BLaER1 (cell line): Measurements from ENCODE around the gene RCCD1.

Experiments used
- H3K27ac ChIP-seq: shearing (Covaris generic); formaldehyde crosslinking; 2 replicates; pipeline ENCODE4 v1.8.1; 2022
- H3K27me3 ChIP-seq: shearing (Covaris generic); formaldehyde crosslinking; 2 replicates; pipeline ENCODE4 v1.8.1; 2022
- H3K36me3 ChIP-seq: shearing (Covaris generic); formaldehyde crosslinking; 2 replicates; pipeline ENCODE4 v1.8.1; 2022
- H3K4me1 ChIP-seq: shearing (Covaris generic); formaldehyde crosslinking; 2 replicates; pipeline ENCODE4 v1.8.1; 2022
- H3K4me2 ChIP-seq: shearing (Covaris generic); formaldehyde crosslinking; 2 replicates; pipeline ENCODE4 v1.8.1; 2022
- H3K4me3 ChIP-seq: shearing (Covaris generic); formaldehyde crosslinking; 2 replicates; pipeline ENCODE4 v1.8.1; 2022
- H3K9ac ChIP-seq: shearing (Covaris generic); formaldehyde crosslinking; 2 replicates; pipeline ENCODE4 v1.8.1; 2022
- H3K9me3 ChIP-seq: shearing (Covaris generic); formaldehyde crosslinking; 2 replicates; pipeline ENCODE4 v1.8.1; 2022
- H4K20me1 ChIP-seq: shearing (Covaris generic); formaldehyde crosslinking; 2 replicates; pipeline ENCODE4 v1.8.1; 2022
- Cebpa-rat ChIP-seq: shearing (Covaris generic); IDR thresholded peaks from 2 replicates; pipeline ENCODE4 v1.8.1; 2022

RCCD1 gene

DNA sequence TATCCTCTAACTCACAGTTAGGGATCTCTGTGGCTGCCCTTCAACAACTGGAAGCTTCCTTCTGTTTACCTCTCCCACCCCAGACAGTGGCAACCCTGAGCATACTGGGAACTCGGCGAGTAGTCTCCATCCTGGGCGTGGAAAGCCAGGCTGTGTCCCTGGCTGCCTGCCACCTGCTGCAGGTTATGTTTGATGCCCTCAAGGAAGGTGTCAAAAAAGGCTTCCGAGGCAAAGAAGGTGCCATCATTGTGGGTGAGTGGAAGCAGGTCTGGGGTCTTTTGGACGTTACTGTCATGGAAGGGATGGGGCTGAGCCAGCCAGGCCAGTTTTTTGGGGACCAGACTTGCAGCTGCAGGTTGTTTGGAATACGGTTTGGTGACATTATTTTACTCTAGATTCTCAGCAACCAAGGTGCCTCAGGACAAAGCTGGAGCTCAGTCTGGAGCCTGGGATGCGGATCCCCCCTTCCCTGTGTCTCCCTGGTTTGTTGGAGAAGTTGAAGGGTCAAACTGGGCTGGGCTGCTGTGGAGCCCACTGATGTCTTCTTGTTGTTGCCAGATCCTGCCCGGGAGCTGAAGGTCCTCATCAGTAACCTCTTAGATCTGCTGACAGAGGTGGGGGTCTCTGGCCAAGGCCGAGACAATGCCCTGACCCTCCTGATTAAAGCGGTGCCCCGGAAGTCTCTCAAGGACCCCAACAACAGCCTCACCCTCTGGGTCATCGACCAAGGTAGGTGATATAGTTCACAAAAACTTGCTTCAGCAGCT lies 12.1 kb upstream of the RCCD1 start:
- peaks cover 6% of the 10 kb centered on the region for H4K20me1 ChIP-seq
- H3K4me1 ChIP-seq: peaks cover 15% of the 10 kb centered on the region
- H3K36me3 ChIP-seq: peaks cover 100% of the 10 kb centered on the region
- no peak overlapping the region for H3K9ac ChIP-seq
- no peaks in the 10 kb centered on the region for H3K9me3 ChIP-seq
- H3K4me2 ChIP-seq: no peak overlapping the region
- H3K4me3 ChIP-seq: no peak overlapping the region
- H3K27me3 ChIP-seq: no peaks in the 10 kb centered on the region
- H3K27ac ChIP-seq: no peak overlapping the region
- no peak for TF ChIP-seq Cebpa-rat

DNA sequence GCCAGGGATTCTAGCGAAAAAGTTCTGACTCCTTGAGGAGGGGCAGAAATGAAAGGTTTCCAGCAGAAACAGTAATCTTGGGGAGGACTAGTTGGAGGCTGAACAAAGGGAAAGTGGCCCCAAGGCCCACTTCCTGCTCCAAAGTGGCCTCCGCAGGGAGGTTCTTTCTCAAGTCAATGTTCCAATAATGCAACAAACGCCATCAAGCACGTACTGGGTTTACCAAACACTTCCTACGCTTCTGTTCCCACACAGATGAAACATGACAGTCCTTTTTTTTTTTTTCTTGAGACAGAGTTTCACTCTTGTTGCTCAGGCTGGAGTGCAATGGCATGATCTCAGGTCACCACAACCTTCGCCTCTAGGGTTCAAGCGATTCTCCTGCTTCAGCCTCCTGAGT lies 9.6 kb upstream of the RCCD1 start:
- Histone ChIP-seq H3K36me3 (peaks cover 100% of the 10 kb centered on the region), H3K4me1 (peaks cover 3% of the 10 kb centered on the region; the same call in 1 of the 2 replicates), H3K27ac (no peak overlapping the region), H3K9ac (no peak overlapping the region), H3K9me3 (no peaks in the 10 kb centered on the region), H3K27me3 (no peaks in the 10 kb centered on the region), H3K4me2 (no peak overlapping the region), H4K20me1 (peaks cover 25% of the 10 kb centered on the region), H3K4me3 (no peak overlapping the region)
- TF ChIP-seq Cebpa-rat: no peak

DNA sequence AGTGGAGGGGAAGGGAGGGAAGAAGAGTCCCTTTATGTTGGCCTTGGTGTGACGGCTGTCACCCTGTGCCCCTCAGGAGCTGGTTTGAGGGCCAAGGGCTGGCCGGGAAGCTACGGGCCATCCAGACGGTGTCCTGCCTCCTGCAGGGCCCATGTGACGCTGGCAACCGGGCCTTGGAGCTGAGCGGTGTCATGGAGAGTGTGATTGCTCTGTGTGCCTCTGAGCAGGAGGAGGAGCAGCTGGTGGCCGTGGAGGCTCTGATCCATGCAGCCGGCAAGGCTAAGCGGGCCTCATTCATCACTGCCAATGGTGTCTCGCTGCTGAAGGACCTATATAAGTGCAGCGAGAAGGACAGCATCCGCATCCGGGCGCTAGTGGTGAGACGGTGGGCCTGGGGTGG lies 8.1 kb upstream of the RCCD1 start:
- no peaks in the 10 kb centered on the region for H3K9me3 ChIP-seq
- no peak overlapping the region for H3K4me2 ChIP-seq
- H3K36me3 ChIP-seq: peaks cover 100% of the 10 kb centered on the region
- no peak overlapping the region for H3K4me3 ChIP-seq
- H3K27ac ChIP-seq: no peak overlapping the region
- no peak for TF ChIP-seq Cebpa-rat
- H3K27me3 ChIP-seq: no peaks in the 10 kb centered on the region
- H4K20me1 ChIP-seq: peaks cover 26% of the 10 kb centered on the region
- H3K9ac ChIP-seq: no peak overlapping the region
- H3K4me1 ChIP-seq: peaks cover 4% of the 10 kb centered on the region; the same call in 1 of the 2 replicates

DNA sequence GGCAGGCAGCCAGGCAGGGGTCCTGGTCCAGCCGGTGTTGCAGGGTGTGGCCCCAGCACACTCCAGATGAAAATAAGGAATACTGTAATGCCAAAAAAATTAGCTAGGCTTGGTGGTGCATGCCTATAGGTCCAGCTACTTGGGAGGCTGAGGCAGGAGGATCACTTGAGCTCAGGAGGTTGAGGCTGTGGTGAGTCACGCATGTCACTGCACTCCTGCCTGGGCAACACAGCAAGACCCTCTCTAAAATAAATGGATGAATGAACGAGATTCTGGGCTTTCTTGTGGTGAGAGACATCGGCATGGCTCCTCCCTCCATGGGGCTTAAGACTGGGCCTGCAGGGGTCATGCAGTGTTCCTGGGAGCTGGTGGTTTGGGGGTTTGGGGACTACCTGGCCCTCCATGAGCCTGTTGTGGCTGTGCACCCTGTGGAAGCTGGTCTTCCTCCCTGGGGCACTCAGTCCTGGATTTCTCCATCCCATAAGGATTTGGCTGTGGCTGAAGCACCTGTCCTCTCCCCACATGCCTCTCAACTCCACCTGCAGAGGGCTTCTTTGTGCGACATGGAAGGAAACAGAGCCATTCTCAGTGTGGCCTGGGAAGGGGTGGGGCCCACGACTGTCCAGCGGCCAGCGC lies 7.6 kb upstream of the RCCD1 start:
- H3K27ac ChIP-seq: no peak overlapping the region
- H3K36me3 ChIP-seq: peaks cover 100% of the 10 kb centered on the region
- H3K4me2 ChIP-seq: no peak overlapping the region
- no peaks in the 10 kb centered on the region for H3K9me3 ChIP-seq
- peaks cover 26% of the 10 kb centered on the region for H4K20me1 ChIP-seq
- no peak overlapping the region for H3K4me3 ChIP-seq
- no peak for TF ChIP-seq Cebpa-rat
- peaks cover 4% of the 10 kb centered on the region; the same call in 1 of the 2 replicates for H3K4me1 ChIP-seq
- H3K9ac ChIP-seq: no peak overlapping the region
- H3K27me3 ChIP-seq: no peaks in the 10 kb centered on the region

DNA sequence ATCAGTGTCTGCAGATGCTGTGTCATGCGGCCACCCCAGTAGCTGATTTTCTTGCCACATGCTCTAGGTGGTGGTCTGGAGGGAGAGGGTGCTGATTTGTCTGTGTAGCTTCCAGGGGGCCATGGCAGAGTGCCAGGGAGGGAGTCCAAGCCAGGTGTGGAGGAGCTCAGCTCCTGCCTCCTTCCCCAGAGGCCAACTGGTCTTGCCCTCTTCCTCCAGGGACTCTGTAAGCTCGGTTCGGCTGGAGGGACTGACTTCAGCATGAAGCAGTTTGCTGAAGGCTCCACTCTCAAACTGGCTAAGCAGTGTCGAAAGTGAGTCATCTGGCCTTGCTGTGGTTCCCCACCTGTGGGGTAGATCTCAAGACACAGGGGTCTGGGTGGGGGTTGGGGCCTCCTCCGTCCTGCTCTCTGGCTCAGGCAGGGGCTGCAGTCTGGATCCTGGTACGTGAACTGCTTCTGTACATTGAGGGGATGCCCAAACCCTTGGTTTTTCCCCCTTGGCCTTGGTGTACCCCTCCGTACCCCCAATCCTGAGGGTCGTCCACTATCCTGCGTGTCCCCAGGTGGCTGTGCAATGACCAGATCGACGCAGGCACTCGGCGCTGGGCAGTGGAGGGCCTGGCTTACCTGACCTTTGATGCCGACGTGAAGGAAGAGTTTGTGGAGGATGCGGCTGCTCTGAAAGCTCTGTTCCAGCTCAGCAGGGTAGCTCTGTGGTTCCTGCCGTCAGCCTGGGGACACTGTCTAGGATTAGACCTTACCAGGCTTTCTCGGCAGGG lies 6.9 kb upstream of the RCCD1 start:
- H3K36me3 ChIP-seq: peaks cover 100% of the 10 kb centered on the region

DNA sequence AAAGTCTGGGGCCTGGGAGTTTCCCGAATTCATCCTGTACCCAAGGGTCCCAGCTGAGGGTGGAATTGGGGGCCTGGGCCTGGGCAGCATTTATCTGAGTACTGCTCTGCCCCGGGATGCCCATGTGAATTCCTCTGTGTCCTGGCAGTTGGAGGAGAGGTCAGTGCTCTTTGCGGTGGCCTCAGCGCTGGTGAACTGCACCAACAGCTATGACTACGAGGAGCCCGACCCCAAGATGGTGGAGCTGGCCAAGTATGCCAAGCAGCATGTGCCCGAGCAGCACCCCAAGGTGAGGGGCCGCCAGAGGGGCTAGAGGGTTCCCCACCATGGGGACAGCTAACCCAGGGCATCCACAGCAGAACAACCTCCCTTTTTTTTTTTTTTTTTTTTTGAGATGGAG lies 6.2 kb upstream of the RCCD1 start:
- Histone ChIP-seq H3K27ac (no peak overlapping the region), H3K9ac (no peak overlapping the region), H3K4me3 (no peak overlapping the region), H3K27me3 (no peaks in the 10 kb centered on the region), H4K20me1 (peaks cover 26% of the 10 kb centered on the region), H3K36me3 (peaks cover 100% of the 10 kb centered on the region), H3K4me1 (peaks cover 4% of the 10 kb centered on the region; the same call in 1 of the 2 replicates), H3K4me2 (no peak overlapping the region), H3K9me3 (no peaks in the 10 kb centered on the region)
- TF ChIP-seq Cebpa-rat: no peak

More for the DNA sequence above, 6.9 kb upstream of the RCCD1 start:
- Histone ChIP-seq H3K4me1 (peaks cover 4% of the 10 kb centered on the region; the same call in 1 of the 2 replicates), H3K27me3 (no peaks in the 10 kb centered on the region), H3K27ac (no peak overlapping the region), H3K9ac (no peak overlapping the region), H3K4me2 (no peak overlapping the region), H4K20me1 (peaks cover 26% of the 10 kb centered on the region), H3K4me3 (no peak overlapping the region), H3K9me3 (no peaks in the 10 kb centered on the region)
- TF ChIP-seq Cebpa-rat: no peak

DNA sequence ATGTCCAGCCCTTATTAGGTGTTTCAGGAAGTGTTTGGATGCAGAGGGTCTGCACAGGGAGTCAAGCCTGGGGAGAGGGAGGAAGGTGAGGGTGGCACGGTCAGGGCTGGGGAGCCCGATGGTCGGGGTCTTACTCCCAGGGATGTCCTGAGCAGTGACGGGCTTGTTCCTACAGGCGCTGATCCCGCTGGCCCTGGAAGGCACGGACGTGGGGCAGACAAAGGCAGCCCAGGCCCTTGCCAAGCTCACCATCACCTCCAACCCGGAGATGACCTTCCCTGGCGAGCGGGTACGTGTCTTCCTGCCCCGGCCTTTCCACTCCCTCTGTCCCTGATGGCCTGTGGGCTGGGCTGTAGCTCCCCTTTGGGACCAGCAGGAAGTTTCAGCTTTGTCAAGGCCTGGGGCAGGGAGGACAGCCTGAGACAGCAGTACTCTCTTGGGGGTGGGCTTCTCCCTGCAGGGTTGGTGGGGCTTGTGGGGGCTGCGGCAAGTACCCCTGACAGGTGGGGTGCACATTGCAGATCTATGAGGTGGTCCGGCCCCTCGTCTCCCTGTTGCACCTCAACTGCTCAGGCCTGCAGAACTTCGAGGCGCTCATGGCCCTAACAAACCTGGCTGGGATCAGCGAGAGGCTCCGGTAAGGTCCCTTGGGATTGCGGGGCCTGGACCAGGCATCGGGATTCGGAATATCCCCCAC lies 4.6 kb upstream of the RCCD1 start:
- no peaks in the 10 kb centered on the region for H3K27me3 ChIP-seq
- peaks cover 91% of the 10 kb centered on the region for H3K36me3 ChIP-seq
- no peak overlapping the region for H3K4me2 ChIP-seq
- no peak for TF ChIP-seq Cebpa-rat
- H3K27ac ChIP-seq: no peak overlapping the region
- H3K4me3 ChIP-seq: no peak overlapping the region
- no peak overlapping the region for H3K9ac ChIP-seq
- no peaks in the 10 kb centered on the region for H3K9me3 ChIP-seq
- peaks cover 26% of the 10 kb centered on the region for H4K20me1 ChIP-seq
- H3K4me1 ChIP-seq: peaks cover 10% of the 10 kb centered on the region

DNA sequence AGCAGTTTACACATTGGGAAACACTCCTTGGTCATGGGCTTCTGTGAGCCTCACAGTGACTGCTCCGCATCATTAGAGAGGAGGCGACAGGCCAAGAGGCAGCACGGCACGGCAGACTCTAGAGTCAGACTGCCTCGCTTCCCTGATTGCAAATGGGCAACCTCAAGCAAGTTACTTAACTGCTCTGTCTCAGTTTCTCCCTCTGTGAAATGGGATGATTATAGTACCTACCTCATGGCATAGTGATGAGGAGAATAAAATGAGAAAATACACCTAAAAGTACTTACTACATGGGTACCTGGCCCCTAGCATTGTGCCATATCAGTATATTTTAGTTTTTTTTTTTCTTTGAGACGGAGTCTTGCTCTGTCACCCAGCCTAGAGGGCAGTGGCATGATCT lies 4.0 kb upstream of the RCCD1 start:
- Histone ChIP-seq H3K9me3 (no peaks in the 10 kb centered on the region), H4K20me1 (peaks cover 31% of the 10 kb centered on the region), H3K9ac (no peak overlapping the region), H3K4me2 (no peak overlapping the region), H3K4me1 (peaks cover 16% of the 10 kb centered on the region), H3K36me3 (peaks cover 86% of the 10 kb centered on the region), H3K27ac (no peak overlapping the region), H3K27me3 (no peaks in the 10 kb centered on the region), H3K4me3 (no peak overlapping the region)
- no peak for TF ChIP-seq Cebpa-rat

DNA sequence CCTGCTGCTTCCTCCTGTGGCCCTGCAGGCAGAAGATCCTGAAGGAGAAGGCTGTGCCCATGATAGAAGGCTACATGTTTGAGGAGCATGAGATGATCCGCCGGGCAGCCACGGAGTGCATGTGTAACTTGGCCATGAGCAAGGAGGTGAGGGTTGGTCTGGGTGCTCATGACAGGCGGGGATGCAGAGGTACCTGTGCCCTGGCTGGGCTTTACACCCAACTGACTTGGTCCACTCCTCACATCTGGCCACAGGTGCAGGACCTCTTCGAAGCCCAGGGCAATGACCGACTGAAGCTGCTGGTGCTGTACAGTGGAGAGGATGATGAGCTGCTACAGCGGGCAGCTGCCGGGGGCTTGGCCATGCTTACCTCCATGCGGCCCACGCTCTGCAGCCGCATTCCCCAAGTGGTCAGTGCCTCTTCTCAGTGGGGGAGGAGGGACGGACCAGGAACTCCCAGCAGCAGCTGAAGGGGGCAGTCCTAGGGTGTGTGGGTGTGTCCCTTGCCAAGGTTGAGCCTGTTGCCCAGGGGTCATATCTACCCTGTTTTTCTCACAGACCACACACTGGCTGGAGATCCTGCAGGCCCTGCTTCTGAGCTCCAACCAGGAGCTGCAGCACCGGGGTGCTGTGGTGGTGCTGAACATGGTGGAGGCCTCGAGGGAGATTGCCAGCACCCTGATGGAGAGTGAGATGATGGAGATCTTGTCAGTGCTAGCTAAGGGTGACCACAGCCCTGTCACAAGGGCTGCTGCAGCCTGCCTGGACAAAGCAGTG lies 1.6 kb upstream of the RCCD1 start:
- no peak overlapping the region for H3K4me2 ChIP-seq
- no peak overlapping the region for H3K27ac ChIP-seq
- peaks cover 37% of the 10 kb centered on the region for H4K20me1 ChIP-seq
- no peak overlapping the region for H3K9ac ChIP-seq
- no peak overlapping the region for H3K4me3 ChIP-seq
- H3K4me1 ChIP-seq: peaks cover 34% of the 10 kb centered on the region
- TF ChIP-seq Cebpa-rat: no peak
- H3K9me3 ChIP-seq: no peaks in the 10 kb centered on the region
- H3K36me3 ChIP-seq: peaks cover 73% of the 10 kb centered on the region
- H3K27me3 ChIP-seq: no peaks in the 10 kb centered on the region
